Sigmoid colon (tissue), 3 donors: ENCODE measurements around the gene NFIC.

Experiments used
- POLR2A ChIP-seq, 2 donors: fragments of 450-650 bp; IDR thresholded peaks; one replicate each; pipeline ENCODE4 v1.6.1; 2016; ENCODE audit warnings: antibody characterized with exemption in 2 of 2, mild to moderate bottlenecking in 2 of 2, moderate library complexity in 2 of 2
- TF ChIP-seq, protein P1 (sequence below), 4 experiments: fragments of 450-650 bp in 3 of 4; fragments of 200-600 bp in 1 of 4; IDR thresholded peaks; one replicate each; pipeline ENCODE4 v1.5.1; 2016 to 2019; ENCODE audit warnings: antibody characterized with exemption in 4 of 4, mild to moderate bottlenecking in 3 of 4, moderate library complexity in 2 of 4

DNA sequence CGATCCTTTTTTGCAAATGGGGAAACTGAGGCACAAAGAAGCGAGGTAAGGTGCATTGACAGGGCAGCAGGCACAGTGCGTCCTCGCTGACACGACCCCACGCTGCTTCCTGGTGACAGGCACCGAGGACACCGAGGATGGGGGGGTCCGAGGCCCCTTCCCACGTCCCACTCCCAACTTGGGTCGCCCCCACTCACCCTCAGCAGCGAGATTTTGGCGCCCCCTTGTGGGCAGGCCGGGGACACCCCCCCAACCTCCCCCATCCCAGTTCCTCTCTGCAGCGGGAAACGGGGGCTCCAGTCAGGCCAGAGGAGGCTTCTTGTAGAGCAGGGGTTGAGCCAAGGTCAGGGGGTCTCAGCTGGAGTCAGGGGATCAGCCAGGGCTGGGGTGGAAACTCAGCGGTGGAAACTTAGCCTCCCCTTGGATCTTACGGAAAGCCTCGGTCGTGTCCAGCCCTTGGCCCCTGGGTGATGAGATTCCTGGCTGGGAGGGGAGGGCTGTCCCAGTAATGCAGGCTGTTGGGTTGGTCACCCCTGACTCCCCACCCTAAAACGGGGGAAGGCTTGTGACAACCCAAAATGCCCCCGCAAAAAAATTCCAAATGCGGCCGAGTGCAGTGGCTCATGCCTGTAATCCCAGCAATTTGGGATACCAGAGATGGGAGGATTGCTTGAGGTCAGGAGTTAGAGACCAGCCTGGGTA lies 105.7 kb downstream of the NFIC start:
- TF ChIP-seq, protein P1, sequence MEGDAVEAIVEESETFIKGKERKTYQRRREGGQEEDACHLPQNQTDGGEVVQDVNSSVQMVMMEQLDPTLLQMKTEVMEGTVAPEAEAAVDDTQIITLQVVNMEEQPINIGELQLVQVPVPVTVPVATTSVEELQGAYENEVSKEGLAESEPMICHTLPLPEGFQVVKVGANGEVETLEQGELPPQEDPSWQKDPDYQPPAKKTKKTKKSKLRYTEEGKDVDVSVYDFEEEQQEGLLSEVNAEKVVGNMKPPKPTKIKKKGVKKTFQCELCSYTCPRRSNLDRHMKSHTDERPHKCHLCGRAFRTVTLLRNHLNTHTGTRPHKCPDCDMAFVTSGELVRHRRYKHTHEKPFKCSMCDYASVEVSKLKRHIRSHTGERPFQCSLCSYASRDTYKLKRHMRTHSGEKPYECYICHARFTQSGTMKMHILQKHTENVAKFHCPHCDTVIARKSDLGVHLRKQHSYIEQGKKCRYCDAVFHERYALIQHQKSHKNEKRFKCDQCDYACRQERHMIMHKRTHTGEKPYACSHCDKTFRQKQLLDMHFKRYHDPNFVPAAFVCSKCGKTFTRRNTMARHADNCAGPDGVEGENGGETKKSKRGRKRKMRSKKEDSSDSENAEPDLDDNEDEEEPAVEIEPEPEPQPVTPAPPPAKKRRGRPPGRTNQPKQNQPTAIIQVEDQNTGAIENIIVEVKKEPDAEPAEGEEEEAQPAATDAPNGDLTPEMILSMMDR (IDR thresholded peaks at IDR 0.05), result peak; percentile 84 to 96 (median 92)
- TF ChIP-seq POLR2A (IDR thresholded peaks at IDR 0.05), result no peak
